ENCODE measurements around the gene GAPT.

The GAPT gene

DNA sequence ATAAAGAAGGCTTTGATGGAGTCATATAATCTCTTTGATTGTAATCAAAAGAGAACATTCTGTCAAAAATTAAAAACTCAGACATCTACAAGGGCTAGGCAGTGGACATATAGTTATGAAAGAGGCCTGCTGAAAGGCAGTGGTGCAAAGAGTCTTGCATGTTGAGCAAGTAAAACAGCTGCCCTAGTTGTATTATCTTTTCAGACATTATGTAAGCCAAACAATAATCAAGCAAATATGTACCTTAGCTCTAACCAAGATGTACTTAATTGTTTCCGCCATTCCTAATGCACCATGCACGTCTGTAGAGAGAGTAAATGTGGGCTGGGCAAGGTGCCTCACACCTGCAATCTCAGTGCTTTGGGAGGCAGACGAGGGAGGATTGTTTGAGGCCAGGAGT, 14.3 kb downstream of the GAPT start:
- TF ChIP-seq, protein P1, sequence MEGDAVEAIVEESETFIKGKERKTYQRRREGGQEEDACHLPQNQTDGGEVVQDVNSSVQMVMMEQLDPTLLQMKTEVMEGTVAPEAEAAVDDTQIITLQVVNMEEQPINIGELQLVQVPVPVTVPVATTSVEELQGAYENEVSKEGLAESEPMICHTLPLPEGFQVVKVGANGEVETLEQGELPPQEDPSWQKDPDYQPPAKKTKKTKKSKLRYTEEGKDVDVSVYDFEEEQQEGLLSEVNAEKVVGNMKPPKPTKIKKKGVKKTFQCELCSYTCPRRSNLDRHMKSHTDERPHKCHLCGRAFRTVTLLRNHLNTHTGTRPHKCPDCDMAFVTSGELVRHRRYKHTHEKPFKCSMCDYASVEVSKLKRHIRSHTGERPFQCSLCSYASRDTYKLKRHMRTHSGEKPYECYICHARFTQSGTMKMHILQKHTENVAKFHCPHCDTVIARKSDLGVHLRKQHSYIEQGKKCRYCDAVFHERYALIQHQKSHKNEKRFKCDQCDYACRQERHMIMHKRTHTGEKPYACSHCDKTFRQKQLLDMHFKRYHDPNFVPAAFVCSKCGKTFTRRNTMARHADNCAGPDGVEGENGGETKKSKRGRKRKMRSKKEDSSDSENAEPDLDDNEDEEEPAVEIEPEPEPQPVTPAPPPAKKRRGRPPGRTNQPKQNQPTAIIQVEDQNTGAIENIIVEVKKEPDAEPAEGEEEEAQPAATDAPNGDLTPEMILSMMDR (IDR thresholded peaks at IDR 0.05; ENCODE audit: control extremely low read depth, extremely low read depth, low read depth, missing control alignments) = no peak
- DNase-seq (ENCODE audit: extremely low spot score) = no peak
- ChIA-PET POLR2A (no interaction called here), CTCF (interaction anchor here (1.0 to 2.6 kb wide), 3 partner anchors 9 to 19 kb away, joined by 4 to 10 read pairs (median 4); no protein-coding TSS in a partner anchor)

DNA sequence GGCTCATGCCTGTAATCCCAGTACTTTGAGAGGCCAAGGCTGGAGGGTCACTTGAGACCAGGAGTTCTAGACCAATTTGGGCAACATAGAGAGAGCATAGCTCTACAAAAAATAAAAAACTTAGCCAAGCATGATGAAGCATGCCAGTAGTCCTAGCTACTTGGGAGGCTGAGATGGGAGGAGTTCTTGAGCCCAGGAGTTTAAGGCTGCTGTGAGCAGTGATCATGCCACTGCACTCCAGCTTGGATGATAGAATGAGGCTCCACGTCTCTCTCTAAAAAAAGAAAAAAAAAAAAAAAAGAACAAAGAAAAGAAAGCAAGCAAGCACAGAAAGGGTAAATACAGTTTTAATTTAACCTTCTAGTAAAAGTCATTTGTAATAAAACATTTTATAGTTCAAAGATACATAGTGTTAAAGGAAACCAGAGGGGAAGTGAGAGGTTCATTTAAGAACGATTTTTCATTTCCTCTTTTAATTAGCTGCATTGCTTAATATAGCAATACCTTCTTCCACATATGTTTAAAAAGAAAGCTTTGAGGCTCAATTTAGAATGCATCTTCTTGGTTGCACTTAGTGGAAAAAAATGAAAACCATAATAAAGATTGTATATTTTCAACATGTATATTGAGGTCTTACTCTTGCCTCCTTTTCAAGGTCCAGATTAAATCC, 14.9 kb downstream of the GAPT start:
- CTCF ChIA-PET = interaction anchor here (1.0 to 2.6 kb wide), 4 partner anchors 10 to 344 kb away, joined by 3 to 10 read pairs (median 4); no protein-coding TSS in a partner anchor
- DNase-seq (ENCODE audit: extremely low spot score) = no peak
- TF ChIP-seq, protein P1 (IDR thresholded peaks at IDR 0.05; ENCODE audit: control extremely low read depth, extremely low read depth, low read depth, missing control alignments) = no peak
- POLR2A ChIA-PET = no interaction called here

DNA sequence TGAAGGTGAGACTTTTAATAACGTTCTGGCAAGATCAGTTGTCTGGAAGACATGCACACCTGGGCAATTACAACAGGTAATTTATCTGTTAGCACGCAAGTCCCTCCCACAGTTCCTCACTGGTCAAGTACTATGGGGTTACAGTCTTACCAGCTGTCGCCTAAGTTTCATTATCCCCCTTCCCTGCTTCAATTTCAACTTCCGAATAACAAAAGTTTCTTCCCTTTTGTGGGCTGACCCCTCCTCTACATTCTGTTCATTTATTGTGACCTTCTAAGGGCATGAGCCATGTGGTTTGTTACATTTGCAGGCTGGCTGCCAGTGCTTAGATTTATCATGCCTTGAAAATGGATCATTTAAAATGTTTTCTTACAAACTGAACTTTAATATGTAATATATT, 16.5 kb downstream of the GAPT start:
- DNase-seq (ENCODE audit: extremely low spot score) = no peak
- ChIA-PET CTCF (interaction anchor here (1.4 to 2.0 kb wide), 2 partner anchors 13 to 15 kb away, joined by 3 to 4 read pairs; no protein-coding TSS in a partner anchor), POLR2A (no interaction called here)
- TF ChIP-seq, protein P1 (IDR thresholded peaks at IDR 0.05; ENCODE audit: control extremely low read depth, extremely low read depth, low read depth, missing control alignments) = no peak

DNA sequence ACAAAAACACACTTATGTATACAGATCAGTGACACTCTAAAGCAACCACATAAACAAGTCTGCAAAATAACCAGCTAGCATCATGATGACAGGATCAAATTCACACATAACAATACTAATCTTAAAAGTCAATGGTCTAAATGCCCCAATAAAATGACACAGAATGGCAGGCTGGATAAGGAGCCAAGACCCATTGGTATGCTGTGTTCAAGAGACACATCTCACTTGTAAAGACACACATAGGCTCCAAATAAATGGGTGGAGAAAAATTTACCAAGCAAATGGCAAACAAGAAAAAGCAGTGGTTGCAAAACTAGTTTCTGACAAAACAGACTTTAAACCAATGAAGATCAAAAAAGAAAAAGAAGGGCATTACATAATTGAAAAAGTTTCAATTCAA, 26.0 kb downstream of the GAPT start:
- TF ChIP-seq, protein P1 (IDR thresholded peaks at IDR 0.05; ENCODE audit: control extremely low read depth, extremely low read depth, low read depth, missing control alignments) = no peak
- CTCF ChIA-PET = interaction anchor here (1.4 to 1.5 kb wide), 2 partner anchors 12 to 18 kb away, joined by 4 to 5 read pairs; no protein-coding TSS in a partner anchor
- DNase-seq (ENCODE audit: extremely low spot score) = no peak
- POLR2A ChIA-PET = no interaction called here

DNA sequence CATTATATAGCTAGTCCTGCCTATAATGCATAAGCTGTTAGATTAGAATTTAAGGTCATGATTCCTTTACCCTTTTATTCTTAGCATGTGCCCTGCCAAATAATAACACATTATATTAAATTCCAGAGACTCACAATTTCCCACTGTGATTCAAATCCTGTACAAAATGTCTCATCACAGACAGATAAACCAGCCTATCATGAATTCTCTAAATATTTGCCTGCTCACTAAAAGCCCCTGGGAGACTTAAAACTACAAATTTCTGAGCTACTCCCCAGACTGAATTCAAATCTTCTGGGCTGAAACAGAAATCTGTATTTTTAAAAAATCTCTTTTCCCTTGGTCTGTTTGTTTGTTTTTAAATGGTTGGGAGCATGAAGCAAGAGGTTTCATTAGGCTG, 32.7 kb downstream of the GAPT start:
- ChIA-PET CTCF (interaction anchor here (1.0 to 2.3 kb wide), 6 partner anchors 9 to 363 kb away, joined by 3 to 4 read pairs (median 4); no protein-coding TSS in a partner anchor), POLR2A (no interaction called here)
- TF ChIP-seq, protein P1 (IDR thresholded peaks at IDR 0.05; ENCODE audit: control extremely low read depth, extremely low read depth, low read depth, missing control alignments) = no peak
- no peak for DNase-seq (ENCODE audit: extremely low spot score)

DNA sequence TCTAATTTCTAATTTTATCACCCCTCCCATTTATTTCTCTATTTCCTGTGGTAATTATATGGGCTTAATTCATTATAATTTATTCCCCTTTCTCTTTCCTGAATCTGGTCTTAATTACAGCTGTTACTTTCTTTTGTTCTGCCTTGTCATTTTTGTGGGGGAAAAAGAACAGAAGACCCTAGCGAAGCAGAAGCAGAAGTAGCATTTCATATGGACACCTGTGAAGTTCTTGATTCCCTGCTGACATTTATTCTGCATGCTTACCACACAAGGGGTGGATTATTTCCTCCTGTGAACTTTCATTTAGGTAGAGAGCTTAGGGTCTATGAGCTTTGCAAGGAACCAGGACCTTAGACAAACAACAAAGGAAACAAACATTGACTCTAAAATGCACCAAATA, 33.3 kb downstream of the GAPT start:
- POLR2A ChIA-PET = no interaction called here
- CTCF ChIA-PET = interaction anchor here (1.0 to 2.3 kb wide), 7 partner anchors 8 to 362 kb away, joined by 3 to 4 read pairs (median 4); no protein-coding TSS in a partner anchor
- no peak for DNase-seq (ENCODE audit: extremely low spot score)
- TF ChIP-seq, protein P1 (IDR thresholded peaks at IDR 0.05; ENCODE audit: control extremely low read depth, extremely low read depth, low read depth, missing control alignments) = no peak
